BLaER1 (cell line): ENCODE measurements around the gene CHN2.

Experiments used
- H3K27ac ChIP-seq: shearing (Covaris generic); formaldehyde crosslinking; 2 replicates; pipeline ENCODE4 v1.8.1; 2022
- H3K27me3 ChIP-seq: shearing (Covaris generic); formaldehyde crosslinking; 2 replicates; pipeline ENCODE4 v1.8.1; 2022
- H3K36me3 ChIP-seq: shearing (Covaris generic); formaldehyde crosslinking; 2 replicates; pipeline ENCODE4 v1.8.1; 2022
- H3K4me1 ChIP-seq: shearing (Covaris generic); formaldehyde crosslinking; 2 replicates; pipeline ENCODE4 v1.8.1; 2022
- H3K4me2 ChIP-seq: shearing (Covaris generic); formaldehyde crosslinking; 2 replicates; pipeline ENCODE4 v1.8.1; 2022
- H3K4me3 ChIP-seq: shearing (Covaris generic); formaldehyde crosslinking; 2 replicates; pipeline ENCODE4 v1.8.1; 2022
- H3K9ac ChIP-seq: shearing (Covaris generic); formaldehyde crosslinking; 2 replicates; pipeline ENCODE4 v1.8.1; 2022
- H3K9me3 ChIP-seq: shearing (Covaris generic); formaldehyde crosslinking; 2 replicates; pipeline ENCODE4 v1.8.1; 2022
- H4K20me1 ChIP-seq: shearing (Covaris generic); formaldehyde crosslinking; 2 replicates; pipeline ENCODE4 v1.8.1; 2022
- Cebpa-rat ChIP-seq: shearing (Covaris generic); IDR thresholded peaks from 2 replicates; pipeline ENCODE4 v1.8.1; 2022

Gene CHN2

DNA sequence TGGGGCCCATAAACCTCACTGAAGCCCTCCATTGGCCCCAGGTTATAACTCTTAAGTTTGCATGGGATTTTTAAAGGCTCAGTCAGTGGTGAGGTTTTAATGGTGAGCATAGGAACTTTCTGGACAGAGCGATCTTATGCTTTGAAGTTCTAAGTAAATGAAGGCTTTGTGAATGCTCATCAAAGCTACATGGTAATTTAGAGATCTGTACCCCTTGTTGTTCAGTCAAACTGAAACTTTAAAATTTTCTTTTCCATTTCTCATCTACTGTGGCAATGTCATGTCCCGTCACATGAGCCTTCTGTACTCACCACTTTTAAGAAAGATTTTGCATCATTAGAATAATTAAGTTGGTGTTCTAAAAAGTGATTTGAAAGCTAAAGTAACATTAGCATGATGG is 39.9 kb downstream of the CHN2 start:
- TF ChIP-seq Cebpa-rat, result no peak
- Histone ChIP-seq H4K20me1 (no peaks in the 10 kb centered on the region), H3K36me3 (no peaks in the 10 kb centered on the region), H3K4me2 (no peak overlapping the region), H3K4me3 (no peak overlapping the region), H3K27me3 (no peaks in the 10 kb centered on the region), H3K27ac (no peak overlapping the region), H3K9me3 (no peaks in the 10 kb centered on the region), H3K4me1 (no peaks in the 10 kb centered on the region), H3K9ac (no peak overlapping the region)

GRCh38 chr7:29236071-29236580 is 41.6 kb downstream of the CHN2 start:
- Histone ChIP-seq H3K27ac (no peak overlapping the region), H4K20me1 (no peaks in the 10 kb centered on the region), H3K27me3 (no peaks in the 10 kb centered on the region), H3K4me3 (no peak overlapping the region), H3K4me1 (no peaks in the 10 kb centered on the region), H3K9ac (no peak overlapping the region), H3K4me2 (no peak overlapping the region), H3K9me3 (peaks cover 13% of the 10 kb centered on the region), H3K36me3 (no peaks in the 10 kb centered on the region)
- no peak for TF ChIP-seq Cebpa-rat

DNA sequence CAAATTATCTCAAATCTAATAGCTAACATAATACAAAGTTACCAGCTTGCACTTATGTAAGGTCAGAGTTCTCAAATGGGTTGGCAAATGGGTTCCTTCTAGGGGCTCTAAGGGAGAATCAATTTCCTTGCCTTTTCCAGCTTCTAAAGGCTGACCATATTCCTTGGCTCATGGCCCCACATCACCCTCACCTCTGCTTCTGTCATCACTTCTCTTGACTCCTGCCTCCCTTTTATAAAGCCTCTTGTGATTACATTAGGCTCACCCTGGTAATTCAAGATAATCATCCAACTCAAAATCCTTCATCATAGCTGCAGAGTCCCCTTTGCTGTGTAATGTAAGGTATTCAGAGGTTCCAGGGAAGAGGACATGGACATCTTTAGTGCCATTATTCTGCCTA is 42.1 kb downstream of the CHN2 start:
- H3K9ac ChIP-seq, result no peak overlapping the region

GRCh38 chr7:29237489-29237888 is 42.9 kb downstream of the CHN2 start:
- no peak for TF ChIP-seq Cebpa-rat
- no peaks in the 10 kb centered on the region for H3K4me1 ChIP-seq
- no peak overlapping the region for H3K4me2 ChIP-seq
- H3K27me3 ChIP-seq, result no peaks in the 10 kb centered on the region
- no peaks in the 10 kb centered on the region for H4K20me1 ChIP-seq
- no peak overlapping the region for H3K27ac ChIP-seq
- peaks cover 20% of the 10 kb centered on the region for H3K9me3 ChIP-seq
- H3K4me3 ChIP-seq, result no peak overlapping the region
- no peaks in the 10 kb centered on the region for H3K36me3 ChIP-seq
- H3K9ac ChIP-seq, result no peak overlapping the region

More for the DNA sequence above, 42.1 kb downstream of the CHN2 start:
- H3K4me2 ChIP-seq, result no peak overlapping the region
- no peak for TF ChIP-seq Cebpa-rat
- H3K36me3 ChIP-seq, result no peaks in the 10 kb centered on the region
- H4K20me1 ChIP-seq, result no peaks in the 10 kb centered on the region
- no peaks in the 10 kb centered on the region for H3K4me1 ChIP-seq
- H3K27ac ChIP-seq, result no peak overlapping the region
- no peaks in the 10 kb centered on the region for H3K27me3 ChIP-seq
- no peak overlapping the region for H3K4me3 ChIP-seq
- peaks cover 18% of the 10 kb centered on the region for H3K9me3 ChIP-seq

DNA sequence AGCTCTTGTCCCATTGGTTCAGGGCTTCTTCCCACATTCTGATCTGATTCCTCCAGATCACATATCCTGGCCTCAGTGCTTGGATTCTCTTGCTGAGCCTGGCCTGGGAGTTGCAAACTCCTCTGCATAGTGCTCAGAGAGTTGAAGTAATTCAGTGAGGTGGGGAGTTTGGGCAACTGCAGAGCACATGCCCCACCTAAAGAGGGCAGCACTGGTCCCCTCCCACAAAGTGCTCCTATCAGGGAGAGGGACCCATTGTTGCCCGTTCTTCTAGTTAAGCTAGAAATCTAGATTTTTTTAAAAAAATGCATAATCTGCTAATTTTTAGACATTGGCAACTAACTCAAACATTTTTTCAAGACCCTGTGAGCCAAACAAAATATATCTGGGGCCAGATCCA is 45.1 kb downstream of the CHN2 start:
- no peak overlapping the region for H3K27ac ChIP-seq
- peaks cover 20% of the 10 kb centered on the region for H3K9me3 ChIP-seq
- no peaks in the 10 kb centered on the region for H3K27me3 ChIP-seq
- TF ChIP-seq Cebpa-rat, result no peak
- no peaks in the 10 kb centered on the region for H3K36me3 ChIP-seq
- H3K4me3 ChIP-seq, result no peak overlapping the region
- no peaks in the 10 kb centered on the region for H4K20me1 ChIP-seq
- H3K9ac ChIP-seq, result no peak overlapping the region
- H3K4me1 ChIP-seq, result peaks cover 17% of the 10 kb centered on the region
- no peak overlapping the region for H3K4me2 ChIP-seq

DNA sequence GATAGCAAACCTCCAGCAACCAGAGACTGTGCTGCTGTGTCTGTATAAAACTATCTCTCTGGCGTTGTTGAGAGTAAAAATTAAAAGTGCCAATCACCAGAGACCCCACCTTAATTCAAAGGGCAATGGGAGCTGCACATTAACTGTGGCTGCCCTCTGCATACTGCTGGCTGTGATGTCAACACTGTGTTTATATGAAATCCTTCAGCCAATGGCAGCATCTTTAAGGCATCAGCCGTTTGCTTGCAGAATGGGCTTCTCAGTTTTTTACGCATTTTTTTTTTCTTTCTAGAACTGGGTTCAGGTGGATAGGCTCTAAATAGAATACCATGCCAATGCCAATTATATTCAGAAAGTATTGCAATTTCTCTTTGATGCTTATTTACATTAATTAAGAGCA is 47.7 kb downstream of the CHN2 start:
- Histone ChIP-seq H3K27me3 (no peaks in the 10 kb centered on the region), H3K27ac (no peak overlapping the region), H3K9me3 (peaks cover 20% of the 10 kb centered on the region), H4K20me1 (no peaks in the 10 kb centered on the region), H3K9ac (no peak overlapping the region), H3K4me2 (no peak overlapping the region), H3K4me3 (no peak overlapping the region), H3K36me3 (no peaks in the 10 kb centered on the region), H3K4me1 (peaks cover 29% of the 10 kb centered on the region)
- TF ChIP-seq Cebpa-rat, result no peak

DNA sequence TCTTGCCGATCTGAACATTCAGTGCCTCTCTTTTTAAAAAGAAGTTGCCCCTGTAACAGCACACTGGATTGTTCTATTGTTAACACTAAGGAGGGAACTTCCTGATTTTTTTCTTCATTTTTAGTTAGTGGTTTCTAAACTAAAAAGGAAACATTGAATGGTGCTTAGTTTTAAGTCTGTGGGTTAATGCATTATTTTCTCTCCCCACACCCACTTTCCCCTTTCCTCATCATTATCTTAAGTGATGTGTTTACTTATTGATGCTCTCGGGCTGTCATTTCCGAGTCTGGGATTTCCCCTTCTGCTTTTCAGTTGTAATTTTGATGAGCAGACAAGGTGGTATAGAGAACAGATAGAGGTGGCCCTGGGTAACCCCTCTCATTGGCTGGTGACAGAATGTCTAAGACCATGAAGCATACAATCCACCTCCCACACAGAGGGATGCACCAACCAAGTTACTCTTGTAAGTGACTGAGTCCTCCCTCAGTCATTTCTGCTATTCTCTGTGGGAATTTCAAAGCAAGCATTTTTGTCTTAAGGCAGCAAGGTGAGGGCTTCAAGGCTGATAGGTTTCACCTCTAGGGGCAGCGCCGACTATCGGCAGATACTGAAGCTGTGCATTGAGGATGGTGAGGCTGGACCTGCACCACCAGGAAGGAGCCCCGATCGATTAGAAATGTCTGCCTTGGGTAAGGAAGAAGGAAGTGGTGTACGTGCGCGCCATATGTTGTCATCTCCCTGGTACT is 49.5 kb downstream of the CHN2 start:
- H3K4me2 ChIP-seq, result peak overlapping the region; percentile 63
- no peaks in the 10 kb centered on the region for H3K36me3 ChIP-seq
- no peak overlapping the region for H3K9ac ChIP-seq
- no peak for TF ChIP-seq Cebpa-rat
- H3K9me3 ChIP-seq, result peaks cover 20% of the 10 kb centered on the region
- 0 out of 2 replicates have a peak overlapping the region, but pooled peaks have one; percentile 20 for H3K27ac ChIP-seq
- no peaks in the 10 kb centered on the region for H4K20me1 ChIP-seq
- H3K27me3 ChIP-seq, result no peaks in the 10 kb centered on the region
- peaks cover 46% of the 10 kb centered on the region for H3K4me1 ChIP-seq
- no peak overlapping the region for H3K4me3 ChIP-seq

DNA sequence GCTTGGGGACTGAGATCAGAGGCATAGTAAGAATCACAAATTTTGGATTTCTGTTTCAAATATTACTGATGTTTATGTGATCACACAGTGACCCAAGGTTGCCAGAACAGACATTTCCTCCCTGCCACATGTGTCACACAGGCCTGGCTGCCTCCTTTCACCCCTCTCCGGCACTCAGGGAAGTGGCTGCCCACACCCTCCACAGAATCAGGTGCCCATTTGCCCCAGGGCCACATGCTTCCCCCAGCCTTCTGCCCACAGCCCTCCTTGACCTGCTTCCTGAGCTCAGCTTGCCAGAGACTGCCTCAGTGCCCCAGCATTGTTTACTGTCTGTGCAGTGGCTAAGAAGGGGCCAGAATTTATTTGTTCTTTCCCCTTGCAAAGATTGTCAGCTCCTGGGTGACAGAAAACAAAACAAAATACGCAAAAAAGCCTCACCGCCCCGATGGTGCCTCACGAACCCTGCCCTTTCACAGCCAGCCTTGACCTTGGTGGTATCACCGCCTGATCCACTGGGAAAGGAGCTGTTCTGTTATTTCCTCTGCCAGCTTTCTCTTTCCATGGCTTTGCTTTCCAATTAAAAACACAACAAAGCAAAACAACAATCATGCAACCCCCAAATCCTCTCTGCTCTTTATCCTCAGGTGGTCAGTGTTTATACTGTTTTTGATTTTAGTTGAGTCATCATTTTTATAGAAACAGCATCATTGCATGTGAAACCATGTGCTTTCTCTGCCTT is 52.8 kb downstream of the CHN2 start:
- Histone ChIP-seq H4K20me1 (no peaks in the 10 kb centered on the region), H3K9me3 (no peaks in the 10 kb centered on the region), H3K27me3 (no peaks in the 10 kb centered on the region), H3K4me3 (no peak overlapping the region), H3K9ac (no peak overlapping the region), H3K36me3 (no peaks in the 10 kb centered on the region), H3K4me2 (peak overlapping the region; percentile 13; the same call in 1 of the 2 replicates), H3K4me1 (peaks cover 46% of the 10 kb centered on the region), H3K27ac (0 out of 2 replicates have a peak overlapping the region, but pooled peaks have one; percentile 45)
- TF ChIP-seq Cebpa-rat, result no peak

GRCh38 chr7:29247963-29248236 is 53.3 kb downstream of the CHN2 start:
- H3K36me3 ChIP-seq, result no peaks in the 10 kb centered on the region
- no peaks in the 10 kb centered on the region for H3K9me3 ChIP-seq
- no peak overlapping the region; the same call in 1 of the 2 replicates for H3K27ac ChIP-seq
- H3K9ac ChIP-seq, result no peak overlapping the region
- H3K4me1 ChIP-seq, result peaks cover 46% of the 10 kb centered on the region
- H3K27me3 ChIP-seq, result no peaks in the 10 kb centered on the region
- H3K4me2 ChIP-seq, result no peak overlapping the region
- H4K20me1 ChIP-seq, result no peaks in the 10 kb centered on the region
- H3K4me3 ChIP-seq, result no peak overlapping the region
- TF ChIP-seq Cebpa-rat, result no peak

DNA sequence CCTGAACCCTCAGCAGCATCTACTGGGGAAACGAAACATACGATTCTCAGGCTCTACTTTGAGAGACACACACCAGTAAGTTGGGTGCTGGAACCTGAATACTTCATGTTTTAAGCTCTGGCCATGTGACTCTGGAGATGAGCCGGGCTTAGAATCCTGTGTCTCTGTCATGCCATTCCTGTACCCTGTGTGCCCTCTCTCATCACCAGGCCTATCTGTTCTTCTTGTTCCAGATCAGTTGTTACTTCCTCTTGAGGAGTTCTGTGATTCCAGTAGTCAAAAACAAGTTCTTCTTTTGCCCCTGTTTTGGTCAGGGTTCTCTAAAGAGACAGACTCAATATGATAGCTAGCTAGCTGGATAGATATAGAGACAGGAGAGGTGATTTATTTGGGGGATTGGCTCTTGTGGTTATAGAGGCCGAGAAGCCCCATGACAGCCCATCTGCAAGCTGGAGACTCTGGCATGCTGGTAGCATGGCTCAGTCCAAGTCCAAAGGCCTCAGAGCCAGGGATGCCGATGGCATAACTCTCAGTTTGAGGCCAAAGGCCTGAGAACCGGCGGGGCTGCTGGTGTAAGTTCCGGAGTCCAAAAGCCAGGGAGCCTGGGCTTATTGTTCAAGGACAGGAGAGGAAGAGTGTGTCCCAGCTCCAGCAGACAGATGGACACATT is 54.3 kb downstream of the CHN2 start:
- Histone ChIP-seq H3K4me1 (peaks cover 37% of the 10 kb centered on the region), H4K20me1 (no peaks in the 10 kb centered on the region), H3K9me3 (no peaks in the 10 kb centered on the region), H3K4me2 (no peak overlapping the region), H3K36me3 (no peaks in the 10 kb centered on the region), H3K27me3 (no peaks in the 10 kb centered on the region), H3K4me3 (no peak overlapping the region), H3K27ac (no peak overlapping the region), H3K9ac (no peak overlapping the region)
- no peak for TF ChIP-seq Cebpa-rat
